ENCODE results near the gene PICALM.

DNA sequence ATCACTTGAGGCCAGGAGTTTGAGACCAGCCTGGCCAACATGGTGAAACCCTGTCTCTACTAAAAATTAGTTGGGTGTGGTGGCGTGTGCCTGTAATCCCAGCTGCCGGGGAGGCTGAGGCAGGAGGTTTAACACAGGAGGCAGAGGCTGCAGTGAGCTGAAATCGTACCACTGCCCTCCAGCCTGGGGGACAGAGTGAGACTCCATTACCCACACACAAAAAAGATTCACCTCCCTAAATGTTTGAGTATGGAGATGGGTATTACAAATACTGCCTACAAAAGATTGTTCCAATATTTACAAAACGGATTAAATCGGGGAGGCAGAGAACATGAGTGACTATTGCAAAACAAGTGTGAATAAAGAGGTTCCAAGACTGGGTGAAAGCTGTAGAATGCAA, 98.3 kb downstream of the PICALM start:
- TF ChIP-seq, protein P1, sequence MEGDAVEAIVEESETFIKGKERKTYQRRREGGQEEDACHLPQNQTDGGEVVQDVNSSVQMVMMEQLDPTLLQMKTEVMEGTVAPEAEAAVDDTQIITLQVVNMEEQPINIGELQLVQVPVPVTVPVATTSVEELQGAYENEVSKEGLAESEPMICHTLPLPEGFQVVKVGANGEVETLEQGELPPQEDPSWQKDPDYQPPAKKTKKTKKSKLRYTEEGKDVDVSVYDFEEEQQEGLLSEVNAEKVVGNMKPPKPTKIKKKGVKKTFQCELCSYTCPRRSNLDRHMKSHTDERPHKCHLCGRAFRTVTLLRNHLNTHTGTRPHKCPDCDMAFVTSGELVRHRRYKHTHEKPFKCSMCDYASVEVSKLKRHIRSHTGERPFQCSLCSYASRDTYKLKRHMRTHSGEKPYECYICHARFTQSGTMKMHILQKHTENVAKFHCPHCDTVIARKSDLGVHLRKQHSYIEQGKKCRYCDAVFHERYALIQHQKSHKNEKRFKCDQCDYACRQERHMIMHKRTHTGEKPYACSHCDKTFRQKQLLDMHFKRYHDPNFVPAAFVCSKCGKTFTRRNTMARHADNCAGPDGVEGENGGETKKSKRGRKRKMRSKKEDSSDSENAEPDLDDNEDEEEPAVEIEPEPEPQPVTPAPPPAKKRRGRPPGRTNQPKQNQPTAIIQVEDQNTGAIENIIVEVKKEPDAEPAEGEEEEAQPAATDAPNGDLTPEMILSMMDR (conservative IDR thresholded peaks at IDR 0.05; ENCODE audit: low read length), result no peak
- TF ChIP-seq EZH2phosphoT487 (IDR thresholded peaks at IDR 0.05; ENCODE audit: borderline replicate concordance), result no peak

Data from Loucy (cell line).